Kidney epithelial cell (primary cell): ENCODE measurements around the gene RABL2B. TPM values are rescaled to one million over a fixed set of nuclear protein-coding genes. Genes with fewer than 3 reads are reported as not detected.

Experiments
- DNase-seq: peaks from one replicate; pipeline ENCODE4 v3.0.0-alpha.2; 2010; ENCODE audit warnings: low read depth
- H3K27me3 ChIP-seq: 2 replicates; pipeline ENCODE4 v1.6.0; 2011; ENCODE audit warnings: low read length; ENCODE audit not compliant: control insufficient read depth, insufficient read depth
- H3K36me3 ChIP-seq: 2 replicates; pipeline ENCODE4 v1.5.1; 2011; ENCODE audit warnings: low read length; ENCODE audit not compliant: control insufficient read depth, insufficient read depth
- H3K4me3 ChIP-seq: 2 replicates; pipeline ENCODE4 v1.5.1; 2011; ENCODE audit warnings: low read depth, mild to moderate bottlenecking, control low read depth, low read length
- total RNA-seq: library from RNA; depleted of rRNA; stranded (reverse); fragments of >200 nt; gene quantifications from 2 replicates; pipeline ENCODE4 v1.2.3, GENCODE V29; 2015
- TF ChIP-seq, protein P1 (sequence below): IDR thresholded peaks from 2 replicates; pipeline ENCODE4 v1.5.1; 2011; ENCODE audit warnings: mild to moderate bottlenecking, moderate library complexity, low read length, control low read depth, inconsistent platforms; ENCODE audit not compliant: insufficient read depth, poor library complexity, severe bottlenecking

Gene RABL2B
- total RNA-seq, 1 donor from 2014 or later: 18.3 TPM

DNA sequence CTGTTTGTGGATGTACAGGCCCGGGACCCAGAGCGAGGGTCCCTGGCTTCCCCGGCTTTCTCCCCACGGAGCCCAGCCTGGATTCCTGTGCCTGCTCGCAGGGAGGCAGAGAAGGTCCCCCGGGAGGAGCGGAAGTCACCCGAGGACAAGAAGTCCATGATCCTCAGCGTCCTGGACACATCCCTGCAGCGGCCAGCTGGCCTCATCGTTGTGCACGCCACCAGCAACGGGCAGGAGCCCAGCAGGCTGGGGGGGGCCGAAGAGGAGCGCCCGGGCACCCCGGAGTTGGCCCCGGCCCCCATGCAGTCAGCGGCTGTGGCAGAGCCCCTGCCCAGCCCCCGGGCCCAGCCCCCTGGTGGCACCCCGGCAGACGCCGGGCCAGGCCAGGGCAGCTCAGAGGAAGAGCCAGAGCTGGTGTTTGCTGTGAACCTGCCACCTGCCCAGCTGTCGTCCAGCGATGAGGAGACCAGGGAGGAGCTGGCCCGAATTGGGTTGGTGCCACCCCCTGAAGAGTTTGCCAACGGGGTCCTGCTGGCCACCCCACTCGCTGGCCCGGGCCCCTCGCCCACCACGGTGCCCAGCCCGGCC, 62.1 kb downstream of the RABL2B start:
- peaks cover 34% of the 10 kb centered on the region for H3K27me3 ChIP-seq
- no peak overlapping the region for H3K4me3 ChIP-seq
- no peak for DNase-seq
- no peaks in the 10 kb centered on the region for H3K36me3 ChIP-seq
- TF ChIP-seq, protein P1, sequence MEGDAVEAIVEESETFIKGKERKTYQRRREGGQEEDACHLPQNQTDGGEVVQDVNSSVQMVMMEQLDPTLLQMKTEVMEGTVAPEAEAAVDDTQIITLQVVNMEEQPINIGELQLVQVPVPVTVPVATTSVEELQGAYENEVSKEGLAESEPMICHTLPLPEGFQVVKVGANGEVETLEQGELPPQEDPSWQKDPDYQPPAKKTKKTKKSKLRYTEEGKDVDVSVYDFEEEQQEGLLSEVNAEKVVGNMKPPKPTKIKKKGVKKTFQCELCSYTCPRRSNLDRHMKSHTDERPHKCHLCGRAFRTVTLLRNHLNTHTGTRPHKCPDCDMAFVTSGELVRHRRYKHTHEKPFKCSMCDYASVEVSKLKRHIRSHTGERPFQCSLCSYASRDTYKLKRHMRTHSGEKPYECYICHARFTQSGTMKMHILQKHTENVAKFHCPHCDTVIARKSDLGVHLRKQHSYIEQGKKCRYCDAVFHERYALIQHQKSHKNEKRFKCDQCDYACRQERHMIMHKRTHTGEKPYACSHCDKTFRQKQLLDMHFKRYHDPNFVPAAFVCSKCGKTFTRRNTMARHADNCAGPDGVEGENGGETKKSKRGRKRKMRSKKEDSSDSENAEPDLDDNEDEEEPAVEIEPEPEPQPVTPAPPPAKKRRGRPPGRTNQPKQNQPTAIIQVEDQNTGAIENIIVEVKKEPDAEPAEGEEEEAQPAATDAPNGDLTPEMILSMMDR: no peak

DNA sequence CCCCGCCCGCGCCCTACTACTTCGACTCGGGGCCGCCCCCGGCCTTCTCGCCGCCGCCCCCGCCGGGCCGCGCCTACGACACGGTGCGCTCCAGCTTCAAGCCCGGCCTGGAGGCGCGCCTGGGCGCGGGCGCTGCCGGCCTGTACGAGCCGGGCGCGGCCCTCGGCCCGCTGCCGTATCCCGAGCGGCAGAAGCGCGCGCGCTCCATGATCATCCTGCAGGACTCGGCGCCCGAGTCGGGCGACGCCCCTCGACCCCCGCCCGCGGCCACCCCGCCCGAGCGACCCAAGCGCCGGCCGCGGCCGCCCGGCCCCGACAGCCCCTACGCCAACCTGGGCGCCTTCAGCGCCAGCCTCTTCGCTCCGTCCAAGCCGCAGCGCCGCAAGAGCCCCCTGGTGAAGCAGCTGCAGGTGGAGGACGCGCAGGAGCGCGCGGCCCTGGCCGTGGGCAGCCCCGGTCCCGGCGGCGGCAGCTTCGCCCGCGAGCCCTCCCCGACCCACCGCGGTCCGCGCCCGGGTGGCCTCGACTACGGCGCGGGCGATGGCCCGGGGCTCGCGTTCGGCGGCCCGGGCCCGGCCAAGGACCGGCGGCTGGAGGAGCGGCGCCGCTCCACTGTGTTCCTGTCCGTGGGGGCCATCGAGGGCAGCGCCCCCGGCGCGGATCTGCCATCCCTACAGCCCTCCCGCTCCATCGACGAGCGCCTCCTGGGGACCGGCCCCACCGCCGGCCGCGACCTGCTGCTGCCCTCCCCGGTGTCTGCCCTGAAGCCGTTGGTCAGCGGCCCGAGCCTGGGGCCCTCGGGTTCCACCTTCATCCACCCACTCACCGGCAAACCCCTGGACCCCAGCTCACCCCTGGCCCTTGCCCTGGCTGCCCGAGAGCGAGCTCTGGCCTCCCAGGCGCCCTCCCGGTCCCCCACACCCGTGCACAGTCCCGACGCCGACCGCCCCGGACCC, 62.9 kb downstream of the RABL2B start:
- H3K4me3 ChIP-seq: no peak overlapping the region
- H3K36me3 ChIP-seq: no peaks in the 10 kb centered on the region
- TF ChIP-seq, protein P1: no peak
- no peak for DNase-seq
- H3K27me3 ChIP-seq: peaks cover 37% of the 10 kb centered on the region

- no peak overlapping the region for H3K4me3 ChIP-seq
- H3K27me3 ChIP-seq: peaks cover 37% of the 10 kb centered on the region
- no peak for DNase-seq
- TF ChIP-seq, protein P1: no peak
- no peaks in the 10 kb centered on the region for H3K36me3 ChIP-seq
These were observed 63.6 kb downstream of the RABL2B start for GRCh38 chr22:50719814-50720300.

DNA sequence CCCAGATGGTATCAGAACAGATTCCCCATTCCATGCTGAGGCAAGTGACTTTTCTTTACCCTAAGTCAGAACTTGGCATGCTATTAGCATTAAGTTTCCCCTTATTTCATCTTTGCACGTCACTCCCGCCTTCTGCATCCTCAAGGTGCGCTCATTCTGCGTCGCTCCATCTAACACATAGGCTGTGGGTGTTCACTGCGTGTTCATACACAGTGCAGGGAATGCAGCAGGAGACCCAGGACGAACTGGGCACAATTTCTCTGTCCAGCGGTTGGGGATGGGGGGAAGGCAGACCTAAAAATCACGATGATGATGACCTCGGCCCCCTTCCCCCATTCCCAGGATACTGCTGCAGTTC, 65.1 kb downstream of the RABL2B start:
- TF ChIP-seq, protein P1: no peak
- Histone ChIP-seq H3K4me3 (no peak overlapping the region), H3K27me3 (peaks cover 37% of the 10 kb centered on the region), H3K36me3 (no peaks in the 10 kb centered on the region)
- DNase-seq: no peak

DNA sequence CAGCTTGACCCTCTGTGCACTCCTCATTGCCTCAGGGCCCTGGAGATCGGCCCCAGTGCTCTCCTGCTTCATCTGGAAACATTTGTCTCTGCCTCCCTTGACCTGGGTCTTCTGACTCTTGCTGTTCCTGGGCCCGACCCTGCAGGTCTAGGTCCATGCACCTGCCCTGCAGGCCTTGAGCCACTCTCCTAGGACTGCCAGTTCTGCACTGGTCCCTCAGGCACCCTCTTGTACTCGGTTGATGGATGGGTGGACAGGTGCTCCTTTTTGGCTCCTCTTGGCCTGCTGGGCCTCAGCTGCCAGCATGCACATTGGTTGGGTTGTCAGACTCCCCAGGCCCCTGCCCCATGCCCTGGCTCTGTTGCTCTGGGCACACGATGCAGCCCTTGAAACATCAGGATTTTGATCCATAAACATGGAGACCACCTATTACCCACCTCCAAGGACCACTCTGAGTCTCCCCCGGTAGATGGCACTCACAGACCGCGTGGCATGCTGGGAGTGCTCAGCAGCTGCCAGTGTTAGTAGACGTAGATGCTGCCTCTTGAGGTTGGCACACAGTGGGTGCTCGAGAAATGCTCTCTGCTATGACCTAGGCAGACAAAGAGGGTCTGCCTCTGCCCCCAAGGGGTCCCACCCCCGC, 65.6 kb downstream of the RABL2B start:
- Histone ChIP-seq H3K36me3 (no peaks in the 10 kb centered on the region), H3K4me3 (no peak overlapping the region), H3K27me3 (peaks cover 37% of the 10 kb centered on the region)
- DNase-seq: no peak
- TF ChIP-seq, protein P1: no peak

Other genes starting within 250 kb of the RABL2B start
- gene KLHDC7B, start 237.7 kb downstream of the RABL2B start, total RNA-seq: 16.3 and 20.1 TPM in 2 replicates
- 0.71 TPM in 1 of 2 replicates, not detected in the other for gene SYCE3, start 220.7 kb downstream of the RABL2B start, total RNA-seq
- gene CPT1B, start 205.2 kb downstream of the RABL2B start, total RNA-seq: 2.1 and 5.8 TPM in 2 replicates
- gene CHKB, start 200.8 kb downstream of the RABL2B start, total RNA-seq: 59.1 and 81.1 TPM in 2 replicates
- 0.84 and 1.0 TPM in 2 replicates for gene MAPK8IP2, start 182.8 kb downstream of the RABL2B start, total RNA-seq
- 42.7 and 63.8 TPM in 2 replicates for gene ARSA, start 155.5 kb downstream of the RABL2B start, total RNA-seq
- gene SHANK3, start 110.8 kb downstream of the RABL2B start, total RNA-seq: 3.8 and 6.0 TPM in 2 replicates
- not detected in 2 replicates for gene ACR, start 45.4 kb downstream of the RABL2B start, total RNA-seq